ENCODE data around the gene PARD3B. TPM values are rescaled to one million over a fixed set of nuclear protein-coding genes. Genes with fewer than 3 reads are reported as not detected.

The PARD3B gene
- total RNA-seq, 1 donor from 2014 or later: 28.0 TPM

- DNase-seq (ENCODE audit: low spot score): no peak
These were observed 716.3 kb downstream of the PARD3B start for GRCh38 chr2:205261516-205262020.

- no peak for DNase-seq (ENCODE audit: low spot score)
These were observed 722.0 kb downstream of the PARD3B start for GRCh38 chr2:205267323-205267722.

- DNase-seq (ENCODE audit: low spot score): no peak
These were observed 725.4 kb downstream of the PARD3B start for GRCh38 chr2:205270689-205271088.

GRCh38 chr2:205273148-205273547 lies 727.9 kb downstream of the PARD3B start:
- DNase-seq (ENCODE audit: low spot score): no peak

DNA sequence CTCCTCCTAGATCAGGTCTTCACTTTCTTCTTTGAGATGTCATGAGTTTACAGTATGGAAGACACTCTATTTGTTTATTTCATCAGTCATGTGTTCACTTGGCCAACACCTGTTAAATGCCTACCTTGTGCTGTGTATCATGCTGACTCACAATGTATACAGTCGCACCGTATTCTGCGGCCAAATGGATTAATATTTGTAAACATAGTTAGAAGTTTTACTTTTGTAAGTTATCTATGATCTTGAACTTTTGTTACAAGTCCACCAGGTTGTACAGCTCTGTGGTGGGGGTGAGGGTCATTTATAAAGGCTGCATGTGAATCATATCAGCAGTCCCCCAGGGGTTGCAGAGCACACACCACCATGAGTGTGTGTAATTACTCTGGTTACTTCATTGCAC lies 728.4 kb downstream of the PARD3B start:
- peak; percentile 15 for DNase-seq (ENCODE audit: low spot score)

DNA sequence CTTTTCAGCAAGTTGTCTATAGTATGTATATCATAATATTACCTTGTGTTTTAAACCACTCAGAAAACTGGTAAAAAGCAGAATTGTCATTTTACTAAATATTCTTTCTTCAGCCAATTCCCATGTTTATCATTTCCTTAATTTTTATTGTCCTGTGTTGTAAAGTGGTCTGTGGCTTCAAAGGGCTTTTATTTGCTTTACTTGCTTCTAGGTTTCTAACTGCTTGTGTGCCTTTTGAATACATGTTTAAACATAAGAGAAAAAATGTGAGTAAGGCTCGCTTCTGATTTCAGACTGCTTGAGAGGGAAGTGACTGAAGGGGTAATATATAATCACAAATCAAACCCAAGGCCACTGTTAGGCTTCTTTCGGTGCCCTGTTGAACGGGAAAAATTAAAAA lies 729.5 kb downstream of the PARD3B start:
- no peak for DNase-seq (ENCODE audit: low spot score)

DNA sequence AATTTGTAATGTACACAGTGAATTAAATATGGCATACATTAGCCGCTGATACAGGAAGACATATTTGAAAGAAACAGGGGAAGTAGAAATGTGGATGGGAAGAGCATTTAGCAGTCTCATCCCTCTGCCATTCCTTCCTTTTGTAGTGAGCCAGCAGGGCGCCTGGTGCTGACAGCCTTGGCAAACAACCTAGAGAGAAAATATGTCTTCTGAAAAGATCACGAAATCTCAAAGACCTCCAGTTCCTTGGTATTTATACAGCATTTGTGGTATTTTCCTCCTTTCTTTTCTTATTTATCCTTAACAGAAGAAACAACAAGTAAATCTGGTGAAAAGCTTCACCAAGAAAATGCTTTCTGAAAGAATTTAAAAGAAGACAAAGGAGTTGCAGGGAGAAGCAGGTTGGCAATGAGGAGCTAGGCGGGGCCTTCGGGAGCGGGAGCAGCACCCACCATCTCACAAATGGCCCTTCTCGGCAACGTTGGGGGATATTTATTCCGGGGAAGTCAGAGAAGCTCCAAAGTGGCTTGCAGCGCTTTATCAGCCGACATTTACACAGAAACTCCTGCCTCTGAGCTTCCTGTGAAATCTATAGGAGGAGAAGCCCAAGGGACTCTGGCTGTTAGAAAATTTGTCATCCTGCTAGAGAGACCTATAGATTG lies 731.0 kb downstream of the PARD3B start:
- DNase-seq (ENCODE audit: low spot score): no peak

GRCh38 chr2:205280596-205281236 lies 735.4 kb downstream of the PARD3B start:
- no peak for DNase-seq (ENCODE audit: low spot score)

GRCh38 chr2:205283736-205284270 lies 738.5 kb downstream of the PARD3B start:
- no peak for DNase-seq (ENCODE audit: low spot score)

- no peak for DNase-seq (ENCODE audit: low spot score)
These were observed 739.1 kb downstream of the PARD3B start for GRCh38 chr2:205284334-205284733.

DNA sequence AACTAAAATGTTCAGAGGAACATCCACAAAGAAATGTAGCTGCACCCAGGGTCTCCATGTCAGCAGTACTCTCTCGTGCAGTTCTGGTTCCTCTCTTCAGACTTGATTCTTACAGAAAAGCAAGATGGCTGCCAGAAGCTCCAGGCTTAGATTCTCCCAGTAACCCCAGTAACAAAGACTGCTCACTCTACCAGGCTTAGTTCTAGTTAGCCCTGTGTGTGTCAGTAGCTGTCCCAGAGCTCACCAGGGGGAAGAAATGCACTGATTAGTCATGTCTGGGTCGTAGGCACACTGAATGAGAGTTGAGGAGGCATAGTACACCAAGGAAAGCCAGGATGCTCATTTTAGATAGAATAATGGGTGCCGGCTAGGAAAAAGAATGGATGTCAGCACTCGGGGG lies 742.0 kb downstream of the PARD3B start:
- DNase-seq (ENCODE audit: low spot score): no peak

DNA sequence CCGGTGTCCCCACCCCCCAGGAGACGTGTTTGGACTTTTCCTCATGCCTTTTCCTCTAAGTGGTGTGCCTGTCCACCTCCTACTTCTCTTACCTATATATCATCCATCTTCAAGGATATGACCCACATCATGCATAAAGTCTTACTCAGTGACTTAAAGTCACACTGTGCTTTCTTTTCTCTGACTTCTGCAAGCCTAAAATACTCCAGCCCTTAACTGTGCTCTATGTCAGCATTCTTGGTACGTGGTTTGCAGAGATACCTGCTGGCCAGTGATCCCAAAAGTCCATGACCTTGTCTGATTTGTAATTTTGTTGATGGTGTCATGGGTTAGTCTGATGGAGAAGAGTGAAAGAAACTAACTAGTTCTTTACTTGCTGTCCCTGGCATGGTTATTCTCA lies 743.4 kb downstream of the PARD3B start:
- no peak for DNase-seq (ENCODE audit: low spot score)

DNA sequence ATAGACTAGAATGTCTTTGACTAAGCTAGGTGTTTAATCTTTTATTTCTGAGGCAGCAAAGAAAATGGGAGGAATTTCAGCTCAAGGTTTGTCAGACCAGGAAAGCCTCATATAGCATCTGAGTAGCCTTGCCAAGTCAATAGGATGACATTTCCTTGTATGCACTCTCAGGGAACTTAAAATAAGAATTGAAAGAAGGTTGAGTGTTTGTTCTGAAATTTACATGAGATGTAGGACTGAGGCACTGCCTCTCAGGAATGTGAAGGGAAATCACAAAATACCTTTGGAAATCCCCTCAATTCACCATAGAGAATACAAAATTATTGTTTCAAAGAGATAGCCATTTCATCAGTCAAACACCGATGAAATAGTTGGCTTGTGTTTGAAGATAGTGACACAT lies 745.0 kb downstream of the PARD3B start:
- no peak for DNase-seq (ENCODE audit: low spot score)

DNA sequence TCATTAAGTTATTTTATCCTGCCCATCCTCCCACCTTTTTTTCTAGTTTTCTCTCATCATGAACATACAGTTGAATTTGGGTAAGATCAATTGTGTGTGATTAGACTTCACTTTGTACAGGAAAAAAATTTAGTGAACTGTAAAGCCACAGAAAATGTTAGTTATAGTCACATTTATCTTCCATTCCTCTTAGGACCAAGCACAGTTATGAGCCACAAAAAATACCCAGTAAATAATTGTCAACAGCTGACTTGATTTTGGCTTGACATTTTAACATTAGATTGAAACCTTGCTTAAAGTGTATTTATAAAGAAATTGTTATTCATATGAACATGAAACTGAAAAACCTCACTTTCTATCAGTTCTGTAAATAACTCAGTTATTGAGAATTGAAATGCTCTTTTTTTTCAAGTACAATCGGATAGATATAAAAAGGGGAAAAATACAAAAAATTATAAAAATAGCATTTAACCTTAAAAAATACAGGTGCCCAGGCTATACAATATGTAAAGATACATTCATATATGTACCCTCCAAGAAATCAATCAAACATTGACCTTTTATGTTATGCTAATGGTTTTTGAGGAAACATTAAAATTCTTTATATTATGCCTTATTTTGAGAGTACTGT lies 747.5 kb downstream of the PARD3B start:
- no peak for DNase-seq (ENCODE audit: low spot score)

DNA sequence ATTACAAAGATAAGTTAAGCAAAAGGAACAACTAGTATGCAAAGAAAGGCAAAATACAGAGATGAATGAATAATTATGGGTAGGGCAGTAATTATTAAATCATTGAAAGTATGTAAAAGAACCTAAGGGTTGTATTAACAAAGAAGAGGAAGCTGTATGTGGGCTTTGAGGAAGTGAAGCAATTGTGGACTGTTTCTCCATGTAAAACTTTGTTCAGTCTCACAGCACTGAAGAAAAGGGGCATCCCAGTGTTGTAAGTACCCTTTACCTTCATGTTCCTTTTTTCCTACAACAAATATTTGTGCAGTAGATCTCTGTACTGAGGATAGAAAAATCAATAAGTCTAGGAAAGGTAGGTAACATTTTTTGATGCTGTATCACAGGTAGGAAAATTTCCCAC lies 748.3 kb downstream of the PARD3B start:
- no peak for DNase-seq (ENCODE audit: low spot score)

DNA sequence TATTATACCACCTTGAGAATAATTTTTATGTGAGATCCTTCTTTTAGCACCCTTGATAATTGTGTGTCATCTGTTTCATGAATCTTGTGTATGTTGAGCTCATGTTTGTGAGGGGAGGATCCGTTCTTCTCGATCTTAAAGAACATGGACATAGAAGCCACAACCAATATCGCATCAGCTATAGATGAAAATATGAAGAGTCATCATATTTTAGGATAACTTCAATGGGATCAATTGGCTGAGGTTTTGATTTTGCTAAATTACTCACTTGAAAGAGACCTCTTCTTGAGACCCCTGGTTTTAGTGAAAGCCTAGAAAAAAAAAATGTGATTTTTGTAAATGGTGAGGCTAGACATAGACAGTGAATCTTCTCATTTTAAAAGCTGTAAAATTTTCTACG lies 751.7 kb downstream of the PARD3B start:
- DNase-seq (ENCODE audit: low spot score): no peak

DNA sequence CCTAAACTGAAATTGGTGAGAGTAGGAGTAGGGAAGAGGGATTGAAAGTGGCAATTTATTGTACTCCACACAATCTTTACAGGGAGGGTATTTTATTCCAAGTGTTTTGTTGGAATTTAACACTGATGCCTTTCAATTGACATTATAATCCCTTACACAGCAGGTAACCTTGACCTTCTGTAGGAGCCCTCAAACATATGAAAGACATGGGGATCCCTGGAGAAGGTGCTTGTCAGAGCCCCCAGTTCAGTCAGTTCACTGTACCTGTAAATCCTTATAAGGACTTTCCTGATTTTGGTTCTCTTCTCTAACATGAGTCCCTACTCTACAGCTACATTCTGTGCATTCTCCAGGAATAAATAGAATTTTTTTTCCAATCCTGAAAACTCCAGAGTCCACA lies 752.1 kb downstream of the PARD3B start:
- DNase-seq (ENCODE audit: low spot score): no peak

GRCh38 chr2:205297846-205298245 lies 752.6 kb downstream of the PARD3B start:
- DNase-seq (ENCODE audit: low spot score): no peak

- no peak for DNase-seq (ENCODE audit: low spot score)
These were observed 765.9 kb downstream of the PARD3B start for GRCh38 chr2:205311201-205311600.

- no peak for DNase-seq (ENCODE audit: low spot score)
These were observed 776.0 kb downstream of the PARD3B start for GRCh38 chr2:205321231-205321630.

DNA sequence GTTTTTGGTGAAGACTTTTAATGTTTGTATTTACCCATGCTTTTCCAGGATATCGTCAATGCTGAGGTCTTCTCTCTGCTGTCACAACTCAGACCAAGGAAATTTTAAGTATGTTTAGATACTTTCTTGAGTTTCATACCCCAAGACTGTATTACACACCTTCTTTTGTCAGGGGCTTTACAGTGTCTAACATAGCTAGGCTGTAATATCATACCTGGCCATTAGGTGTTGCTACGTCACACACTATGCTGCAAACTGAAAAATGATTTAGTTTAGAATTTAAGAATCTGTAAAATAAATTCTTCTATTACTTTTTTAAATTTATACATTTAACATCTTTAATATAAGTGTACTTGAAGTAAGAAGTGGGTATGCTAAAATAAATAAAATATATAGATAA lies 778.7 kb downstream of the PARD3B start:
- DNase-seq (ENCODE audit: low spot score): no peak

DNA sequence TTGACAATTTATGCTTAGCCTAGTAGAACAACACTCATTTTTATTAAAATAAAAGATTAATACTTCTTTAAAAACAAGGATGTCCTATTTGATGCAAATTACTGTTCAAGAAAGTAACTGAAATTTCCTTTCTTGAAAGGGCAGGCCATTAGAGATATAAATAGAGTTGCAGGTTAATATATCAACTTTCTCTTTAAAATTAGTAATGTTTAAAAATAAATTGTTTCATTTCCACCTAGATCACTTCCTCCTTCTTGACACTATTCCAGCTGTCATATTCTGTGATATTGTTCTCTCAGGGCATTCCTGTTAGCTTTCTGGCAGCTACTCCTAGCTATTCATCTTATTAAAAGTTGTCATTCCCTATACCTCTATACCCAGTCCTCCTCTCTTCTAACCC lies 779.1 kb downstream of the PARD3B start:
- no peak for DNase-seq (ENCODE audit: low spot score)

DNA sequence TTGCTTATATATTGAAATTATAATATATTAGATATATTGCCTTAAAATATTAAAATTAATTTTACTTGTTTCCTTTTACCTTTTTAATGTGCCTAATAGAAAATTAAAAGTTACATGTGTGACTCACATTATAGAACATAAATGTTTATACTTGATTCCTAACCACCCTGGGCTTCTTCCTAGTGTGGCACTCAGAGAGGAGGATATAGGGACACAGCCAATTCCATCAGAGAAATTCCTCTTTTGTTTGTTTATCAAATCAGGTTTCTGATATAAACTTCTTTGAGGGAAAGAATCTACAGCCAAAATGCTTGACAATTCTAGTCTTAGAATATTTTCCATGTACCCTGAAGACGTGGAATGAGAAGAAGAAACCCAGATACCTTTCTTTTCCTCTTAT lies 788.1 kb downstream of the PARD3B start:
- DNase-seq (ENCODE audit: low spot score): no peak

Measured in mucosa of gallbladder (tissue), 1 donor.